HG03175 (cell line): ENCODE results near the gene KLHDC7B.
"Not testable (repeated sequence)": the region's sequence is repeated elsewhere in the genome, so short reads cannot be mapped to it uniquely, and the experiment has no call there.

Experiments
- ATAC-seq: cut with Tn5 transposase; IDR thresholded peaks from one replicate; pipeline ENCODE4 v1.9.1; 2021; ENCODE audit warnings: mild to moderate bottlenecking, moderate library complexity; ENCODE audit not compliant: unreplicated experiment

KLHDC7B gene

GRCh38 chr22:50517495-50518260, 28.0 kb upstream of the KLHDC7B start:
- ATAC-seq, result no peak

GRCh38 chr22:50518606-50519005, 27.1 kb upstream of the KLHDC7B start:
- ATAC-seq, result no peak

GRCh38 chr22:50519151-50519550, 26.5 kb upstream of the KLHDC7B start:
- ATAC-seq, result no peak

GRCh38 chr22:50520184-50520583, 25.5 kb upstream of the KLHDC7B start:
- not testable (repeated sequence) for ATAC-seq

- no peak for ATAC-seq
Observed at GRCh38 chr22:50520826-50521453, 24.8 kb upstream of the KLHDC7B start.

GRCh38 chr22:50521710-50522109, 24.0 kb upstream of the KLHDC7B start:
- ATAC-seq, result no peak

GRCh38 chr22:50522208-50522805, 23.4 kb upstream of the KLHDC7B start:
- no peak for ATAC-seq

GRCh38 chr22:50522806-50523438, 22.8 kb upstream of the KLHDC7B start:
- no peak for ATAC-seq

GRCh38 chr22:50523458-50523805, 22.3 kb upstream of the KLHDC7B start:
- no peak for ATAC-seq

- no peak for ATAC-seq
Observed at GRCh38 chr22:50523806-50524675, 21.7 kb upstream of the KLHDC7B start.

- no peak for ATAC-seq
Observed at GRCh38 chr22:50524676-50525103, 21.0 kb upstream of the KLHDC7B start.

- peak; percentile 45 for ATAC-seq
Observed at GRCh38 chr22:50525104-50525857, 20.4 kb upstream of the KLHDC7B start, which contains the start of gene SCO2. Gene SCO2, minus strand, starts transcription at chr22:50525598. Its CDS starts 1,187 bp downstream, at chr22:50524411.

- ATAC-seq, result no peak
Observed at GRCh38 chr22:50525858-50526107, 19.9 kb upstream of the KLHDC7B start.

- peak; percentile 13 for ATAC-seq
Observed at GRCh38 chr22:50526108-50526833, 19.4 kb upstream of the KLHDC7B start.

- no peak for ATAC-seq
Observed at GRCh38 chr22:50526834-50527801, 18.6 kb upstream of the KLHDC7B start.

- no peak for ATAC-seq
Observed at GRCh38 chr22:50527921-50528681, 17.6 kb upstream of the KLHDC7B start.

GRCh38 chr22:50528682-50529415, 16.9 kb upstream of the KLHDC7B start:
- no peak for ATAC-seq
